Ovary (tissue), 9 donors: ENCODE results near the gene ZNF385D. TPM values are rescaled to one million over a fixed set of nuclear protein-coding genes. Genes with fewer than 3 reads are reported as not detected.

Experiments used
- DNase-seq, 5 donors: peaks; one replicate each; pipeline ENCODE4 v3.0.0-alpha.2; 2019 to 2020
- H3K27ac ChIP-seq, 2 donors: fragments of 200-600 bp; one replicate each; pipeline versions ENCODE4 v1.5.1 to v1.8.0; 2019 to 2022
- H3K27me3 ChIP-seq: fragments of 200-600 bp; one replicate; pipeline ENCODE4 v1.8.0; 2022
- H3K36me3 ChIP-seq: fragments of 200-600 bp; sonication (generic); one replicate; pipeline ENCODE4 v1.5.1; 2019
- H3K4me1 ChIP-seq: one replicate; pipeline ENCODE4 v1.8.1; 2013; ENCODE audit warnings: mild to moderate bottlenecking, moderate library complexity; ENCODE audit not compliant: insufficient read depth
- H3K4me3 ChIP-seq: fragments of 200-600 bp; sonication (generic); one replicate; pipeline ENCODE4 v1.5.1; 2017
- H3K9me3 ChIP-seq, 2 donors: fragments of 200-600 bp in 1 of 2; sonication (generic) in 1 of 2; one replicate each; pipeline versions ENCODE4 v1.5.1 to v1.8.1; 2013 to 2019; ENCODE audit warnings: mild to moderate bottlenecking in 1 of 2, moderate library complexity in 1 of 2
- EP300 ChIP-seq: sonication (generic); formaldehyde crosslinking; IDR thresholded peaks from one replicate; pipeline ENCODE4 v1.6.1; 2017; ENCODE audit warnings: antibody characterized with exemption
- POLR2A ChIP-seq: fragments of 450-650 bp; IDR thresholded peaks from one replicate; pipeline ENCODE4 v1.6.1; 2017; ENCODE audit warnings: antibody characterized with exemption, mild to moderate bottlenecking, moderate library complexity
- WGBS, 3 donors: extraction: QIAGEN DNeasy Blood & Tissue Kit in 1 of 3; methylation state at CpG; one replicate each; pipeline versions ENCODE4 v1.1.5 to v1.1.7; 2013 to 2017; 5-methylcytosine and 5-hydroxymethylcytosine counted together
- intact Hi-C, 4 donors: fragments of 100-400 bp; cut with DNase I; formaldehyde crosslinking; loops; one replicate each; pipeline versions ENCODE4 v1.11.0 to v1.15.1; 2022 to 2023
- polyA plus RNA-seq, 2 donors: library from polyadenylated mRNA; stranded (reverse); fragments of 200-250 nt in 1 of 2; fragments of 350-450 nt in 1 of 2; fragmentation: Illumina TruSeq in 1 of 2; extraction: RNeasy Lipid Tissue Mini Kit (QIAGEN cat#74804) in 1 of 2; gene quantifications; one replicate each; pipeline ENCODE4 v1.2.3, GENCODE V29; 2013 to 2014
- total RNA-seq, 7 donors: library from RNA; depleted of rRNA in 2 of 7; stranded (reverse); fragments of >200 nt in 2 of 7; fragmentation: NEBNext Ultra II Directional in 3 of 7; extraction: Animal tissue kit (Norgen Biotek cat#: 25700) in 3 of 7; gene quantifications; one replicate each; pipeline versions ENCODE4 v1.1.0 to v1.2.4, GENCODE V29; 2016 to 2023
- TF ChIP-seq, protein P1 (sequence below), 3 donors: fragments of 450-650 bp in 2 of 3; fragments of 200-600 bp in 1 of 3; IDR thresholded peaks; one replicate each; pipeline versions ENCODE4 v1.5.1 to v1.8.0; 2016 to 2022; ENCODE audit warnings: antibody characterized with exemption in 3 of 3, mild to moderate bottlenecking in 1 of 3
- donor health status: DM: no; HTN: no; CAD: no; lungs with moderate emphysema.
- donor health status: DM: no; HTN: no; CAD: no.
- donor health status: Bipolar disorder and iron deficiency.
- donor health status: DM: yes; HTN: yes; CAD: no.
- donor health status: DM: no; HTN: no; CAD: no.
- donor health status: DM: yes; HTN: yes; CAD: no.

Gene ZNF385D
- total and polyA plus RNA-seq, 9 donors, result 0.33 to 9.3 (median 2.6) TPM

DNA sequence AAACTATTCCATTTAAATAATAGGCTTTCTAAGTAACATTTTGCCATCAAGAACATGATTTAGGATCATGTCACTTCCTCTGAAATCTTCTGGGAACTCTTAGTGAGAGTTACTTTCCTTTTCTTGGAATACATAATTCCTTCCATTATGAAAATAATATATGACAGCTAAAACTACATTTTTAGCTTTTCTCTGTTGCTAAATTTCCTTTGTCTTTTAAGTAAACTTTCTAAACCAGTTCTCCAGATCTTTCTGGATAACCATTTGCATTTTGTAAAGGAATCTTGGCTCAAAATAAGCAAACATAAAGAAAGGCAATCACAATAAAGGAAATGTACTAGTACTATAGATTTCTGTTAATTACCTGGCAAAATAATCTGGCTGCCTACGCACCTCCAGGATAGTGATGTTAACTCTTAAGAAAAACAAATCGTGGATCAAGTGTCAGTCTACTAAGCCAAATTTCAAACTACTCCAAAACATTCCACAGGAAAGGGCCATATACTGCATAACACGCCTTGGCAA lies 165.7 kb downstream of the ZNF385D start:
- intact Hi-C loops, result no loop called here
- TF ChIP-seq POLR2A, result no peak
- TF ChIP-seq, protein P1, sequence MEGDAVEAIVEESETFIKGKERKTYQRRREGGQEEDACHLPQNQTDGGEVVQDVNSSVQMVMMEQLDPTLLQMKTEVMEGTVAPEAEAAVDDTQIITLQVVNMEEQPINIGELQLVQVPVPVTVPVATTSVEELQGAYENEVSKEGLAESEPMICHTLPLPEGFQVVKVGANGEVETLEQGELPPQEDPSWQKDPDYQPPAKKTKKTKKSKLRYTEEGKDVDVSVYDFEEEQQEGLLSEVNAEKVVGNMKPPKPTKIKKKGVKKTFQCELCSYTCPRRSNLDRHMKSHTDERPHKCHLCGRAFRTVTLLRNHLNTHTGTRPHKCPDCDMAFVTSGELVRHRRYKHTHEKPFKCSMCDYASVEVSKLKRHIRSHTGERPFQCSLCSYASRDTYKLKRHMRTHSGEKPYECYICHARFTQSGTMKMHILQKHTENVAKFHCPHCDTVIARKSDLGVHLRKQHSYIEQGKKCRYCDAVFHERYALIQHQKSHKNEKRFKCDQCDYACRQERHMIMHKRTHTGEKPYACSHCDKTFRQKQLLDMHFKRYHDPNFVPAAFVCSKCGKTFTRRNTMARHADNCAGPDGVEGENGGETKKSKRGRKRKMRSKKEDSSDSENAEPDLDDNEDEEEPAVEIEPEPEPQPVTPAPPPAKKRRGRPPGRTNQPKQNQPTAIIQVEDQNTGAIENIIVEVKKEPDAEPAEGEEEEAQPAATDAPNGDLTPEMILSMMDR (IDR thresholded peaks at IDR 0.05), result no peak
- no peak for TF ChIP-seq EP300
- 84 to 92% (median 88%) methylated on average over 3 of the region's 3 CpGs for WGBS, 3 donors

DNA sequence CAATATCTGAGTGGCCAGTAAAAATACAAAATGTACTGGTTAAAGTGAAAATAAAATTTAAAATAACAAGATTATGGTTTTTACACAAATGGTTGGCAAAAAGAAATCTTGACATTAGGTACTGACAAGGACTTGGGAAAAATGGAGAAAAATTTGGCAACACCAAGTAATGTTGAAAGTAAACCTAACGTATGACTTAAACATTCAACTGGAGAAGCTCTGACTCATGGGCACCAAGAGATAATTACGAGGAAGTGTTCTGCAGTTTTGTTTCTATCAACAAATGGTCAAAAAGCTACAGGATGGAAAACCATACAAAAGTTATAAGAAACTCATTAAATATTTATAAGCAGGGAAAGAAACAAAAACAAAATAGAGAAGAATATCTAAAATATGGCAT lies 177.7 kb downstream of the ZNF385D start:
- Histone ChIP-seq H3K36me3 (no peaks in the 10 kb centered on the region), H3K4me3 (no peak overlapping the region), H3K27ac (no peak overlapping the region), H3K27me3 (no peaks in the 10 kb centered on the region), H3K9me3 (no peaks in the 10 kb centered on the region), H3K4me1 (no peaks in the 10 kb centered on the region)
- intact Hi-C loops, result no loop called here
- WGBS, 3 donors, result 50 to 65% (median 58%) methylated on average over 2 of the region's 2 CpGs
- DNase-seq, result no peak
- TF ChIP-seq EP300 (no peak), POLR2A (no peak)
- TF ChIP-seq, protein P1 (IDR thresholded peaks at IDR 0.05), result no peak

More for the DNA sequence above, 165.7 kb downstream of the ZNF385D start:
- no peak overlapping the region for H3K27ac ChIP-seq
- H3K4me3 ChIP-seq, result no peak overlapping the region
- H3K4me1 ChIP-seq, result no peaks in the 10 kb centered on the region
- H3K36me3 ChIP-seq, result no peaks in the 10 kb centered on the region
- no peak for DNase-seq
- no peaks in the 10 kb centered on the region for H3K9me3 ChIP-seq
- H3K27me3 ChIP-seq, result no peaks in the 10 kb centered on the region

DNA sequence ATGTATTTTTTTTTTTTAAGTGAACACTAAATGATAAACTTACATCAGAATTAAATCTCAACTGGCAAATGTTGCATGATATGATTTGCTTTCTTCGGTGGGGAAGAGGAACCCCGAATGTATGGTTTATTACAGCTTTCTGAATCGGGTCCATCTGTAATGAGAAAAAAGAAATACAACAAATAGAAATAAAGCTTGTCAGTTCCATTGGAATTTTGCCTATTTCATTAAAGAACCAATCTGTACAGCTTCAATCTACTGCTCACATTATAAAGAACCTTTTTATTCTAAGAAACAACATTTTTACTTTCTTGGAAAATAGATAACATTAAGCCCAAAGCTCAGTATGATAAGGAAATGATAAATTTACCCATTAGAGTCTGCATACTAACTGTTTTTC lies 186.5 kb downstream of the ZNF385D start:
- Histone ChIP-seq H3K27ac (no peak overlapping the region), H3K9me3 (no peaks in the 10 kb centered on the region), H3K27me3 (no peaks in the 10 kb centered on the region), H3K4me1 (no peaks in the 10 kb centered on the region), H3K4me3 (no peak overlapping the region), H3K36me3 (no peaks in the 10 kb centered on the region)
- no peak for DNase-seq
- intact Hi-C loops, result no loop called here
- no peak for TF ChIP-seq POLR2A
- no peak for TF ChIP-seq EP300
- TF ChIP-seq, protein P1 (IDR thresholded peaks at IDR 0.05), result no peak
- 18 to 24% (median 20%) methylated on average over 3 of the region's 3 CpGs for WGBS, 3 donors

DNA sequence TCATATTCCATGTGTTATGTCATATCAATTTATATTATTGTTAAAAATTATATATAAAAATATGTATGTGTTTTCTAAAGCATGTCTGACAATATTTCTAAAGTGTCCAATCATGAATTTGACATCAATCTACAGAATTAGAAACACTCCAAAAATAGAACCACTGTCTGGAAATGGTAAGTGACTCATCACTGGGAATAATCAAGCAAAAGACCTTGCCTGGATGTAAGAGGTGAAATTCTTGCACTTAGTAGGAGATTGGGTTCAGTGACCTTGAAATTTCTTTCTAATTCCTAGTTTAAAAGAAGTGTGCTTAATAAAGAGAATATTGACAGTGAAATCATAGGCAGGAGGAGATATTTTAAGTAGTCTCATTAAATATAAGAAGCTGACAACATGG lies 188.8 kb downstream of the ZNF385D start:
- H3K4me1 ChIP-seq, result no peaks in the 10 kb centered on the region

More for the DNA sequence above, 188.8 kb downstream of the ZNF385D start:
- Histone ChIP-seq H3K36me3 (no peaks in the 10 kb centered on the region), H3K4me3 (no peak overlapping the region), H3K9me3 (no peaks in the 10 kb centered on the region), H3K27me3 (no peaks in the 10 kb centered on the region), H3K27ac (no peak overlapping the region)
- no peak for TF ChIP-seq EP300
- TF ChIP-seq, protein P1 (IDR thresholded peaks at IDR 0.05), result no peak
- no peak for TF ChIP-seq POLR2A
- DNase-seq, result no peak
- intact Hi-C loops, result no loop called here
